Chondrocyte (in vitro differentiated cells): ENCODE measurements around the gene DOCK3. TPM values are rescaled to one million over a fixed set of nuclear protein-coding genes. Genes with fewer than 3 reads are reported as not detected.

ENCODE experiments used
- DNase-seq: peaks from one replicate; pipeline ENCODE4 v3.0.0; 2021; ENCODE audit warnings: mixed read lengths, low spot score
- H3K27ac Mint-ChIP-seq: one replicate; pipeline ENCODE4 v1.8.0; 2021; ENCODE audit warnings: mild to moderate bottlenecking, moderate library complexity, mixed read lengths; ENCODE audit not compliant: unreplicated experiment
- H3K27me3 Mint-ChIP-seq: 2 replicates; pipeline ENCODE4 v1.8.0; 2021; ENCODE audit warnings: low read depth, mixed read lengths
- H3K36me3 Mint-ChIP-seq: 2 replicates; pipeline ENCODE4 v1.8.0; 2021; ENCODE audit warnings: low read depth, mixed read lengths
- H3K4me1 Mint-ChIP-seq: 2 replicates; pipeline ENCODE4 v1.8.0; 2021; ENCODE audit warnings: low read depth, mild to moderate bottlenecking, mixed read lengths
- H3K4me3 Mint-ChIP-seq: one replicate; pipeline ENCODE4 v1.8.0; 2021; ENCODE audit warnings: mild to moderate bottlenecking, moderate library complexity, mixed read lengths; ENCODE audit not compliant: unreplicated experiment
- H3K9me3 Mint-ChIP-seq: 2 replicates; pipeline ENCODE4 v1.8.0; 2021; ENCODE audit warnings: low read depth, mixed read lengths
- CTCF ChIP-seq: fragments of 200-600 bp; sonication (generic); IDR thresholded peaks from 2 replicates; pipeline ENCODE4 v1.5.0; 2021; ENCODE audit warnings: antibody characterized with exemption, mild to moderate bottlenecking, moderate library complexity
- total RNA-seq: library from RNA; stranded (reverse); gene quantifications from 3 replicates; pipeline ENCODE4 v1.2.1, GENCODE V29; 2021

DOCK3 gene
- total RNA-seq, 1 donor from 2014 or later, result 0.25 TPM

DNA sequence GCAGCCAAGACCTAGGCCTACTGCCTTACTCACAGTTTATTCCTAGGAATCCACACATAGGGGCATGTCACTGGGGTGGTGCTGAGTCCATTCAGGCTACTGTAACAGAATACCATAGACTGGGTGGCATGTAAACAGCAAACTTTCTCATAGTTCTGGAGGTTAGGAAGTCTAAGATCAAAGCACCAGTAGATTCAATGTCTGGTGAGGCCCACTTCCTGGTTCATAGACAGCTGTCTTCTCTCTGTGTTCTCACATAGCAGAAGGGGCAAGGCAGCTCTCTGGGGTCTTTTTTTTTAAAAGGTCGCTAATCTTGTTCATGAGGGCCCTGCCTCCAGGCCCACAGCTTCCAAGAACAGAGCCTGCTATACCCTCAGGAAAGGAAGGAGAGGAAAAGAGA lies 596.4 kb downstream of the DOCK3 start:
- Mint-ChIP-seq H3K36me3 (no peaks in the 10 kb centered on the region), H3K27ac (no peak overlapping the region)

GRCh38 chr3:51274052-51274451 lies 599.3 kb downstream of the DOCK3 start:
- Mint-ChIP-seq H3K36me3 (no peaks in the 10 kb centered on the region), H3K4me3 (no peak overlapping the region), H3K27me3 (peaks cover 3% of the 10 kb centered on the region), H3K27ac (no peak overlapping the region), H3K4me1 (no peaks in the 10 kb centered on the region), H3K9me3 (no peaks in the 10 kb centered on the region)
- no peak for DNase-seq
- no peak for TF ChIP-seq CTCF

More for the DNA sequence above, 596.4 kb downstream of the DOCK3 start:
- Mint-ChIP-seq H3K4me3 (no peak overlapping the region), H3K27me3 (peaks cover 3% of the 10 kb centered on the region), H3K4me1 (no peaks in the 10 kb centered on the region), H3K9me3 (peaks cover 4% of the 10 kb centered on the region)
- no peak for DNase-seq
- no peak for TF ChIP-seq CTCF

DNA sequence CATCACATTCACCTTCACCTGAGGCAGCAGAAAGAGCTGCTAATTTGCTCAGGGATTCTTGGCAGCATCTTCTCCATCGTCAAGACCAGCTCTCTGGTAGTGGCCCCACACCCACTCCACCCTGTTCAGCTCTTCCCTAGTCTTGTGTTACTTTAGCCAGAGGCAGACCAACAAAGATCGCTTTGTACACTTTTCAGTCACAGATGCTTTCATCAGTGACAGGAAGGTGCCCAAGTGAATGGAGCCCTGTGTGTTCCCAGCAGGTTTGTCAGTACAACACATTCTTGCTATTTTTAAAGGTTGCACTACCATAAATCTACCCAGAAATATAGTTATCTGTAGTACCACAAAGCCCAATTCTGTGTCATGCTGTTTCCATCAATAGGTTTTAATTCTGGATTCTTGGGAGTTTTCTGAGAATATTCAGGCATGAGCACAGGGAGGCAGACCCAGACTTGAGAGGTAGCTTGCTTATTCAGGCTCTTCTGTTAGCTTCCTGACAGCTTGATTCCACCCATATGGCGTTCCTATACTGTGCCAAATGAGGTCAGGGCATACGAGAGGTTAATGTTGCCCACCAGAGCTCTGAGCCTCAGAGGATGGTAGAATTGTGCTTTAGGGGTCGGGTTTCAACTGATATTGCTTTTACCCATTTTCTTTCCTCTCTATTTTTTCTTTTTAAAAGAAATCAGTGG lies 600.5 kb downstream of the DOCK3 start:
- Mint-ChIP-seq H3K4me1 (no peaks in the 10 kb centered on the region), H3K4me3 (no peak overlapping the region), H3K36me3 (no peaks in the 10 kb centered on the region), H3K27ac (no peak overlapping the region), H3K27me3 (peaks cover 3% of the 10 kb centered on the region), H3K9me3 (no peaks in the 10 kb centered on the region)
- DNase-seq, result no peak
- TF ChIP-seq CTCF, result no peak

GRCh38 chr3:51276046-51276445 lies 601.3 kb downstream of the DOCK3 start:
- Mint-ChIP-seq H3K27ac (no peak overlapping the region), H3K4me3 (no peak overlapping the region), H3K9me3 (no peaks in the 10 kb centered on the region), H3K27me3 (peaks cover 3% of the 10 kb centered on the region), H3K36me3 (no peaks in the 10 kb centered on the region), H3K4me1 (no peaks in the 10 kb centered on the region)
- no peak for TF ChIP-seq CTCF
- no peak for DNase-seq

GRCh38 chr3:51279448-51279847 lies 604.7 kb downstream of the DOCK3 start:
- Mint-ChIP-seq H3K9me3 (peaks cover 7% of the 10 kb centered on the region), H3K4me1 (peaks cover 21% of the 10 kb centered on the region), H3K4me3 (no peak overlapping the region), H3K27me3 (peaks cover 3% of the 10 kb centered on the region), H3K36me3 (no peaks in the 10 kb centered on the region), H3K27ac (no peak overlapping the region)
- no peak for DNase-seq
- no peak for TF ChIP-seq CTCF
